ENCODE data around the gene C2orf68. TPM values are rescaled to one million over a fixed set of nuclear protein-coding genes. Genes with fewer than 3 reads are reported as not detected.
A peak's percentile ranks its signal among the peaks of the same experiment; 100 is the strongest.

The C2orf68 gene
- total RNA-seq, 2 donors from 2014 or later: 9.9 to 14.5 TPM

DNA sequence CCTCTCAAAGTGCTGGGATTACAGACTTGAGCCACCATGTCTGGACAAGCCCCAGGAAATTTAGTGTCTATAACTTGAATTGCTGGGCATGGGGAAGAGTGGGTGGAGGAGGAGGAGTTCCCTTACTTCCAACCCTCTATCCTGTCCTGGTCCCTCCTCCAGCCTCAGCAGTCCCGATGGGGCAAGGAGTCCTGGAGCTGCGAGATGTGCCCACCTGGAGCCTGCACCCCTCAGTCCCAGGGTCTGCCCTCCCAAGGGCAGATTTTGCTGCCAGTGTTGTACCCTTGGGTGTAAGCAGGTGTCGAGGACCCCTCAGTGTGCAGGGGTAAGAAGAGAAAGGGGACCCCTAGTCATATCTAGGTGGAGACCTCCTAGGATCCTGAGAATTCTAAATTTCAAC lies 31.7 kb downstream of the C2orf68 start:
- peaks cover 47% of the 10 kb centered on the region for H3K4me1 ChIP-seq

DNA sequence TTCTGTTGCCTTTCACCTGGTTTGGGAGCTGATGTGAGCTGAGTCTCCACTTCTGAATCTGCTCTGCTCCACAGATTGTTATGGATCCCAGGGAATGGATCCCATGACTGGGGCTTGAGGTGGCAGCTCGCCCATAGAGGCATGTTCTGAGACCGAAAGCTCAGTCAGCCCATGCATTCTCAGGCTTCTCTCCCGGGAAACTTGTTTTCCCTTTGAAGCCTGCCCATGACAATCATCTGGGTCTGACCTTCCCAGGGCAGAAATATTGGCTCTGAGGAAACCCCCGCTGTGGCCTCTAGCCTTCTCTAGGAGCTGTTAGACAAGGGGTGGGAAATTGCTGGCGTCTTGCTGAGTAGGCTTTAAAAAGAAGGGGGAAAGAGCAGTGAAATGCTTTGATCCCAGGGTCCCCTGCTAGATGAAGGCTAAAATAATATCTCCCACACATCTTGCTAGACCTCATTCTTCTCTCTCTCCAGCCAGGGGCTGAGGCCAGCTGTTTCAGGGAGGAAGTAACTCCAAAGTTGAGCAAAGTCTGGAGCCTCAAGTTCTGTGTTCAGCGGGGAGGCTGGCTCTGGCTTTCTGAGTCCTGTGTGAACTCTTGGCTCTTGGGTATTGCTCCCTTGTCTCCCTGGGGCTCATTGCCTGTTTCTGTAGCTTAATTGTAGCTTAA lies 32.5 kb downstream of the C2orf68 start:
- Histone ChIP-seq H3K4me1 (peaks cover 39% of the 10 kb centered on the region), H3K27me3 (no peaks in the 10 kb centered on the region), H3K27ac (peak overlapping the region; percentile 84 to 94 (median 86)), H3K9me3 (no peaks in the 10 kb centered on the region), H3K4me3 (no peak overlapping the region), H3K36me3 (replicated peaks in 1 of 2; ENCODE audit: insufficient read depth in 1 of 2, low read depth in 2 of 2) (peaks cover 0 to 4% of the 10 kb centered on the region in 2 donors)
- TF ChIP-seq, protein P1, sequence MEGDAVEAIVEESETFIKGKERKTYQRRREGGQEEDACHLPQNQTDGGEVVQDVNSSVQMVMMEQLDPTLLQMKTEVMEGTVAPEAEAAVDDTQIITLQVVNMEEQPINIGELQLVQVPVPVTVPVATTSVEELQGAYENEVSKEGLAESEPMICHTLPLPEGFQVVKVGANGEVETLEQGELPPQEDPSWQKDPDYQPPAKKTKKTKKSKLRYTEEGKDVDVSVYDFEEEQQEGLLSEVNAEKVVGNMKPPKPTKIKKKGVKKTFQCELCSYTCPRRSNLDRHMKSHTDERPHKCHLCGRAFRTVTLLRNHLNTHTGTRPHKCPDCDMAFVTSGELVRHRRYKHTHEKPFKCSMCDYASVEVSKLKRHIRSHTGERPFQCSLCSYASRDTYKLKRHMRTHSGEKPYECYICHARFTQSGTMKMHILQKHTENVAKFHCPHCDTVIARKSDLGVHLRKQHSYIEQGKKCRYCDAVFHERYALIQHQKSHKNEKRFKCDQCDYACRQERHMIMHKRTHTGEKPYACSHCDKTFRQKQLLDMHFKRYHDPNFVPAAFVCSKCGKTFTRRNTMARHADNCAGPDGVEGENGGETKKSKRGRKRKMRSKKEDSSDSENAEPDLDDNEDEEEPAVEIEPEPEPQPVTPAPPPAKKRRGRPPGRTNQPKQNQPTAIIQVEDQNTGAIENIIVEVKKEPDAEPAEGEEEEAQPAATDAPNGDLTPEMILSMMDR (IDR thresholded peaks at IDR 0.05): no peak
- TF ChIP-seq POLR2A (IDR thresholded peaks at IDR 0.05): no peak
- intact Hi-C loops (cut with DNase I): no loop called here
- ATAC-seq (no peak), DNase-seq (peak in 1 of 4 donors; percentile 51)
- 28 to 34% methylated on average over 6 of the region's 6 CpGs for WGBS, 2 donors

More for the DNA sequence above, 31.7 kb downstream of the C2orf68 start:
- TF ChIP-seq, protein P1 (IDR thresholded peaks at IDR 0.05): no peak
- no peak for TF ChIP-seq POLR2A (IDR thresholded peaks at IDR 0.05)
- intact Hi-C loops (cut with DNase I): no loop called here
- H3K27me3 ChIP-seq: no peaks in the 10 kb centered on the region
- DNase-seq (no peak), ATAC-seq (no peak)
- 79 to 84% methylated on average over 3 of the region's 3 CpGs for WGBS, 2 donors
- H3K4me3 ChIP-seq: no peak overlapping the region
- peak overlapping the region in 2 of 4 donors; percentile 84 to 88 for H3K27ac ChIP-seq
- peaks cover 0 to 4% of the 10 kb centered on the region in 2 donors for H3K36me3 ChIP-seq (replicated peaks in 1 of 2; ENCODE audit: insufficient read depth in 1 of 2, low read depth in 2 of 2)
- no peaks in the 10 kb centered on the region for H3K9me3 ChIP-seq

DNA sequence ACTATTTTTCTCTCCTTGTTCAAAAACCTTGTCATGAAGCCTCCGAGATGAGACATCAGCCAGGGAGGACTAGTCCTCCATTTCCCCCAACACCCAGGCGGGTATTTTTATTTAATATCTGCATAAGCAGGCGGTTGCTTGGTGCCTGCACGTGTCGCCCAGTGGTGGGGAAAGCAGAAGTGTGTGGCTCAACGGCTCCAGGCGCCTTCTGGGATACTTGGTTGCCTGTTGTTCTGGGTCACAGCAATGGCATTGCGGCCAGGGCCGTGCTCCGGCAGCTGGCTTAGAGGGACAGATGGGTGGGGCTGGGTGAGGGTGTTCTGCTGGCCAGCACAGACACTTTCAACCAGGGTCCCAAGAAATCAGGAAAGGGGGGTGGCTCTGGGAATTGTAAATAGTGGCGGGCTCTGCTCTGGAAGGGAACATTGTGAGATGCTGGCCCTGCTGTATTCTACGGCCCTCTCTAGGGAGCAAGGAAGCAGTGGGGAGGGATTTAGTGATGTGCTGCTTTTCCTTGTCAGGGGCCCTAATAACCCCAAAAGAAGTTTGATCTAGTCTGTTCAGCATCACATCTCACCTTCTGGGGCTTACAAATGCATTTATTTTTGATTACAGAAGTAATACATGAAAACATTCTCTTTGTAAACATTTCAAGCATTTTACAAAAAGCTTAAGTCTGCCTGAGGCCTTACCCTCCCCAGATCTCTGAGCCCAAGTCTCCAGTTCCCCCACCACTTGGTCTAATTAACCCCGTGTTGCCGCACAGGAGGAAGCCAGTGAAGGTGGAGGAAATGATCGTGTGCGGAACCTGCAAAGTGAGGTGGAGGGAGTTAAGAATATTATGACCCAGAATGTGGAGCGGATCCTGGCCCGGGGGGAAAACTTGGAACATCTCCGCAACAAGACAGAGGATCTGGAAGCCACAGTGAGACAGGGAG lies 33.4 kb downstream of the C2orf68 start:
- Histone ChIP-seq H3K4me3 (peak overlapping the region; percentile 41 to 53), H3K36me3 (replicated peaks in 1 of 2; ENCODE audit: insufficient read depth in 1 of 2, low read depth in 2 of 2) (peaks cover 0 to 4% of the 10 kb centered on the region in 2 donors), H3K4me1 (peaks cover 30% of the 10 kb centered on the region), H3K9me3 (no peaks in the 10 kb centered on the region), H3K27me3 (no peaks in the 10 kb centered on the region), H3K27ac (peak overlapping the region; percentile 84 to 94 (median 86))
- DNase-seq: peak; percentile 44 to 65 (median 64)
- peak; percentile 52 for ATAC-seq
- WGBS, 2 donors: 17 to 21% methylated on average over 14 to 19 of the region's 19 CpGs
- TF ChIP-seq, protein P1 (IDR thresholded peaks at IDR 0.05): no peak
- peak in 1 of 3 donors; percentile 14 for TF ChIP-seq POLR2A (IDR thresholded peaks at IDR 0.05)
- intact Hi-C loops (cut with DNase I): no loop called here

DNA sequence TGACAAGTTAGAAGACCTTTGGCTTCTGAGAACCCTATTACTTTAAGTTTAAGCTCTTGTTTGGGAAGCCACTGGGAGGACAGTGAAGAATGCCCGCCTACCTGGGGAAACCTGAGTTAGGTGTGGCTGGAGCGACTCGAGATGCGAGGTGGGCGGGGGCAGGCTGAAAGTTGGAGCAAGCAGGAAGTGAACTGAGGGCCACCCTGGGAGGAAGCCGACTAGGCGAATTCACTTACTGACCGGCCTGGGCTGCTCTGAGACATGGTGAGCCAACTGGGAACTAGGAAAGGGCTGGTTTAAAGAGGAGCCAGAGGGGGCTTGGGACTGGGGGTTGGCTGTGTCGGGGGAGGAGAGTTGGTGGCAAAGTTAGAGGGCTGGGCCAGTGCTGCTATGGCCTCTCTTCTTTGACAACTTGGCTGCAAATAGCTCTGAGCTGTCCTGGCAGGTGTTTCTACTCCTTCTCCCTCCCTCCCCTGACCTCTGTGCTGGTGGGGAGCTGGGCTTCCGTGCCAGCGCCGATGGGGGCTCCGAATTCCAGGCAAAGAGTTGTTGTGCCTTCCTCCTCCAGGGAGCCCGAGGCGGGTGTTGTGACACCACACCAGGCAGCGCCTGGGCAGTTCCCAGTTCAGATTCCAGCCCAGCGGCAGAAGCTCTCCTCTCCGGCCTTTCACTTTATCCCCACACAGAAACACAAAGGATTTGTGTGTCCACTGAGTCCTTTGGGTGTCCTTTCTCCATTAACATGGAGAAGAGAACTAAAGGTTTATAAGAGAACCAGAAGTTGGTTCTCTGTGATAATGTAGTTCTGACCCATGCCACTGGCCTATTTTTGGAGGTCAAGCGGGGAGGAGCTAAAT lies 34.3 kb downstream of the C2orf68 start, which contains the start of gene VAMP8:
VAMP8 (plus strand) TSS at position 201 of the 857 bp plus-strand sequence; CDS start at position 262, 61 bp downstream.
- peak; percentile 88 for ATAC-seq

More for the DNA sequence above, 34.3 kb downstream of the C2orf68 start, which contains the start of gene VAMP8:
- Histone ChIP-seq H3K4me3 (peak within 1 kb of the TSS; percentile 41 to 53), H3K36me3 (replicated peaks in 1 of 2; ENCODE audit: insufficient read depth in 1 of 2, low read depth in 2 of 2) (peaks cover 0 to 4% of the 10 kb centered on the region in 2 donors), H3K27ac (peak within 1 kb of the TSS; percentile 84 to 94 (median 86)), H3K27me3 (no peaks in the 10 kb centered on the region), H3K4me1 (peaks cover 29% of the 10 kb centered on the region), H3K9me3 (no peaks in the 10 kb centered on the region)
- WGBS, 2 donors: 5 to 8% methylated on average over 15 to 19 of the region's 19 CpGs
- TF ChIP-seq POLR2A (IDR thresholded peaks at IDR 0.05): peak in 2 of 3 donors; percentile 55 to 68
- TF ChIP-seq, protein P1 (IDR thresholded peaks at IDR 0.05): no peak
- intact Hi-C loops (cut with DNase I): no loop called here
- peak; percentile 83 to 90 (median 88) for DNase-seq
